Thymus (tissue), 11 donors: ENCODE measurements around the gene ZNF23. TPM values are rescaled to one million over a fixed set of nuclear protein-coding genes. Genes with fewer than 3 reads are reported as not detected.

Experiments used
- DNase-seq, 9 donors: peaks; one replicate each; pipeline ENCODE4 v3.0.0-alpha.2; 2013; ENCODE audit warnings: low spot score in 9 of 9, low read depth in 6 of 9, missing footprints in 1 of 9
- H3K27ac ChIP-seq, 2 donors: one replicate each; pipeline ENCODE4 v1.5.1; 2013; ENCODE audit warnings: control low read depth in 1 of 2, low read depth in 1 of 2, low read length in 1 of 2, mild to moderate bottlenecking in 1 of 2, moderate library complexity in 1 of 2
- H3K27me3 ChIP-seq, 2 donors: one replicate each; pipeline ENCODE4 v1.5.1; 2013; ENCODE audit warnings: low read length in 1 of 2; ENCODE audit not compliant: control insufficient read depth in 2 of 2, insufficient read depth in 1 of 2
- H3K36me3 ChIP-seq, 2 donors: one replicate each; pipeline ENCODE4 v1.5.1; 2013; ENCODE audit warnings: low read length in 1 of 2, mild to moderate bottlenecking in 1 of 2, moderate library complexity in 1 of 2; ENCODE audit not compliant: control insufficient read depth in 2 of 2, insufficient read depth in 2 of 2
- H3K4me1 ChIP-seq, 2 donors: one replicate each; pipeline ENCODE4 v1.5.1; 2013; ENCODE audit warnings: low read length in 2 of 2; ENCODE audit not compliant: control insufficient read depth in 2 of 2, insufficient read depth in 2 of 2
- H3K4me3 ChIP-seq, 2 donors: one replicate each; pipeline ENCODE4 v1.5.1; 2013; ENCODE audit warnings: low read length in 2 of 2, control low read depth in 1 of 2, mild to moderate bottlenecking in 1 of 2
- H3K9me3 ChIP-seq, 2 donors: one replicate each; pipeline ENCODE4 v1.5.1; 2013; ENCODE audit warnings: low read length in 1 of 2, mild to moderate bottlenecking in 1 of 2; ENCODE audit not compliant: control insufficient read depth in 2 of 2, insufficient read depth in 1 of 2
- WGBS: extraction: QIAGEN DNeasy Blood & Tissue Kit; methylation state at CpG from one replicate; pipeline ENCODE4 v1.1.7; 2013; 5-methylcytosine and 5-hydroxymethylcytosine counted together
- polyA plus RNA-seq: library from polyadenylated mRNA; stranded (reverse); fragments of 200-250 nt; gene quantifications from one replicate; pipeline ENCODE4 v1.2.3, GENCODE V29; 2013
- total RNA-seq: library from RNA; stranded (reverse); fragments of 120-200 nt; gene quantifications from one replicate; pipeline ENCODE4 v1.2.4, GENCODE V29; 2013
- donor health status: healthy.

Gene ZNF23
- total and polyA plus RNA-seq, 2 donors = 5.3 to 13.9 TPM

- Histone ChIP-seq H3K4me3 (no peak overlapping the region), H3K4me1 (no peaks in the 10 kb centered on the region), H3K27ac (no peak overlapping the region), H3K27me3 (no peaks in the 10 kb centered on the region), H3K36me3 (no peaks in the 10 kb centered on the region), H3K9me3 (no peaks in the 10 kb centered on the region)
- 94% methylated on average over 3 of the region's 3 CpGs for WGBS
- no peak for DNase-seq
These were observed 31.2 kb upstream of the ZNF23 start for GRCh38 chr16:71493213-71493612.

- no peaks in the 10 kb centered on the region for H3K9me3 ChIP-seq
- no peak overlapping the region for H3K4me3 ChIP-seq
- no peaks in the 10 kb centered on the region for H3K27me3 ChIP-seq
- no peak for DNase-seq
- H3K4me1 ChIP-seq = no peaks in the 10 kb centered on the region
- 88% methylated on average over 2 of the region's 2 CpGs for WGBS
- no peak overlapping the region for H3K27ac ChIP-seq
- H3K36me3 ChIP-seq = no peaks in the 10 kb centered on the region
These were observed 30.7 kb upstream of the ZNF23 start for GRCh38 chr16:71492786-71493185.

GRCh38 chr16:71491054-71491453, 29.0 kb upstream of the ZNF23 start:
- DNase-seq = no peak
- Histone ChIP-seq H3K36me3 (no peaks in the 10 kb centered on the region), H3K27ac (no peak overlapping the region), H3K9me3 (no peaks in the 10 kb centered on the region), H3K4me3 (no peak overlapping the region), H3K27me3 (no peaks in the 10 kb centered on the region), H3K4me1 (no peaks in the 10 kb centered on the region)
- WGBS = 86% methylated on average over 3 of the region's 3 CpGs

GRCh38 chr16:71490361-71490760, 28.3 kb upstream of the ZNF23 start:
- no peak overlapping the region for H3K4me3 ChIP-seq
- H3K4me1 ChIP-seq = no peaks in the 10 kb centered on the region
- no peak for DNase-seq
- H3K27ac ChIP-seq = no peak overlapping the region
- H3K36me3 ChIP-seq = no peaks in the 10 kb centered on the region
- no peaks in the 10 kb centered on the region for H3K27me3 ChIP-seq
- H3K9me3 ChIP-seq = no peaks in the 10 kb centered on the region

GRCh38 chr16:71489122-71489521, 27.1 kb upstream of the ZNF23 start, which contains the start of gene ZNF19:
Gene ZNF19 (minus strand): TSS chr16:71489324. CDS start chr16:71482114, 7,210 bp downstream.
- no peaks in the 10 kb centered on the region for H3K36me3 ChIP-seq
- H3K4me3 ChIP-seq = no peak within 1 kb of the TSS
- DNase-seq = no peak
- no peaks in the 10 kb centered on the region for H3K27me3 ChIP-seq
- WGBS = 97% methylated on average over 22 of the region's 22 CpGs
- H3K27ac ChIP-seq = no peak within 1 kb of the TSS
- no peaks in the 10 kb centered on the region for H3K4me1 ChIP-seq
- H3K9me3 ChIP-seq = no peaks in the 10 kb centered on the region

GRCh38 chr16:71484006-71484893, 22.2 kb upstream of the ZNF23 start:
- Histone ChIP-seq H3K27ac (peak overlapping the region; percentile 95 to 99), H3K4me3 (peak overlapping the region; percentile 83 to 98), H3K4me1 (no peaks in the 10 kb centered on the region), H3K9me3 (no peaks in the 10 kb centered on the region), H3K27me3 (no peaks in the 10 kb centered on the region), H3K36me3 (no peaks in the 10 kb centered on the region)
- WGBS = under 1% methylated on average over 44 of the region's 44 CpGs
- DNase-seq = peak; percentile 67 to 91 (median 77)

- 94% methylated on average over 5 of the region's 5 CpGs for WGBS
- H3K4me1 ChIP-seq = no peaks in the 10 kb centered on the region
These were observed 20.5 kb upstream of the ZNF23 start for GRCh38 chr16:71482569-71482968.

GRCh38 chr16:71480956-71481355, 18.9 kb upstream of the ZNF23 start:
- no peaks in the 10 kb centered on the region for H3K9me3 ChIP-seq
- WGBS = over 99% methylated on average over 2 of the region's 2 CpGs
- H3K27me3 ChIP-seq = no peaks in the 10 kb centered on the region
- DNase-seq = no peak
- H3K4me3 ChIP-seq = no peak overlapping the region
- H3K36me3 ChIP-seq = no peaks in the 10 kb centered on the region
- no peaks in the 10 kb centered on the region for H3K4me1 ChIP-seq
- no peak overlapping the region for H3K27ac ChIP-seq

More at GRCh38 chr16:71482569-71482968, 20.5 kb upstream of the ZNF23 start:
- Histone ChIP-seq H3K27me3 (no peaks in the 10 kb centered on the region), H3K9me3 (no peaks in the 10 kb centered on the region), H3K27ac (no peak overlapping the region), H3K4me3 (no peak overlapping the region), H3K36me3 (no peaks in the 10 kb centered on the region)
- DNase-seq = no peak

GRCh38 chr16:71479420-71479819, 17.4 kb upstream of the ZNF23 start:
- no peak for DNase-seq
- Histone ChIP-seq H3K27ac (no peak overlapping the region), H3K9me3 (no peaks in the 10 kb centered on the region), H3K4me3 (no peak overlapping the region), H3K4me1 (no peaks in the 10 kb centered on the region), H3K27me3 (no peaks in the 10 kb centered on the region), H3K36me3 (no peaks in the 10 kb centered on the region)
- WGBS = 90% methylated on average over 3 of the region's 3 CpGs
